IMR-90 (cell line): ENCODE measurements around the gene RIMBP2. TPM values are rescaled to one million over a fixed set of nuclear protein-coding genes. Genes with fewer than 3 reads are reported as not detected.

ENCODE experiments used
- ATAC-seq: fragments of 200-7000 bp; cut with Tn5 transposase; 2 replicates; pipeline ENCODE4 v1.9.1; 2020; ENCODE audit warnings: low read depth, mild to moderate bottlenecking, moderate library complexity
- BruUV-seq: library from RNA; stranded (reverse); fragments of 400-500 nt; replicated peaks from 2 replicates; lab custom pipeline; 2021; lab: Mats Ljungman, UMichigan
- CTCF ChIA-PET: fragments of 300-600 bp; formaldehyde crosslinking; extraction: SDS; loops from one replicate; lab custom pipeline; 2021; ENCODE audit warnings: antibody characterized with exemption; lab: Yijun Ruan, JAX
- POLR2A ChIA-PET: fragments of 300-600 bp; sonication (Branson Sonifier 250); formaldehyde crosslinking; loops from one replicate; lab custom pipeline; 2022; ENCODE audit warnings: antibody characterized with exemption; ENCODE audit not compliant: unreplicated experiment; lab: Charles Lee
- DNase-seq: peaks from one replicate; pipeline ENCODE4 v3.0.0; 2013
- H2AFZ ChIP-seq: replicated peaks from 2 replicates; pipeline ENCODE3; 2013; ENCODE audit warnings: low read length, mild to moderate bottlenecking; ENCODE audit not compliant: poor library complexity
- H2AK5ac ChIP-seq: 2 replicates; pipeline ENCODE4 v1.6.1; 2013; ENCODE audit warnings: low read depth, low read length, inconsistent platforms
- H2AK9ac ChIP-seq: replicated peaks from 2 replicates; pipeline ENCODE3; 2013; ENCODE audit warnings: mild to moderate bottlenecking, low read depth, low read length, moderate library complexity; ENCODE audit not compliant: poor library complexity
- H2BK120ac ChIP-seq: 2 replicates; pipeline ENCODE4 v1.6.1; 2013; ENCODE audit warnings: low read depth, low read length, inconsistent platforms
- H2BK15ac ChIP-seq: 3 replicates; pipeline ENCODE4 v1.6.1; 2013; ENCODE audit warnings: low read depth, low read length, inconsistent platforms
- H2BK20ac ChIP-seq: 2 replicates; pipeline ENCODE4 v1.6.1; 2013; ENCODE audit warnings: low read depth, mild to moderate bottlenecking, inconsistent platforms, low read length, moderate library complexity
- H2BK5ac ChIP-seq: 2 replicates; pipeline ENCODE4 v1.6.1; 2013; ENCODE audit warnings: mild to moderate bottlenecking, low read depth, low read length, inconsistent platforms; ENCODE audit not compliant: poor library complexity, severe bottlenecking
- H3K14ac ChIP-seq: replicated peaks from 2 replicates; pipeline ENCODE4 v1.6.1; 2013; ENCODE audit warnings: low read depth, low read length, inconsistent platforms
- H3K18ac ChIP-seq: 2 replicates; pipeline ENCODE4 v1.6.1; 2013; ENCODE audit warnings: low read depth, low read length, control low read depth
- H3K23ac ChIP-seq: 2 replicates; pipeline ENCODE4 v1.6.1; 2013; ENCODE audit warnings: low read depth, low read length, inconsistent platforms
- H3K27ac ChIP-seq: 2 replicates; pipeline ENCODE4 v1.5.1; 2013; ENCODE audit warnings: mild to moderate bottlenecking, control low read depth, low read length; ENCODE audit not compliant: insufficient read depth
- H3K27me3 ChIP-seq: 2 replicates; pipeline ENCODE4 v1.6.1; 2013; ENCODE audit warnings: low read length; ENCODE audit not compliant: control insufficient read depth, insufficient read depth
- H3K36me3 ChIP-seq: 2 replicates; pipeline ENCODE4 v1.6.1; 2013; ENCODE audit warnings: low read length, mixed read lengths; ENCODE audit not compliant: control insufficient read depth, insufficient read depth
- H3K4ac ChIP-seq: 2 replicates; pipeline ENCODE4 v1.6.1; 2013; ENCODE audit warnings: low read depth, low read length, inconsistent platforms
- H3K4me1 ChIP-seq: 2 replicates; pipeline ENCODE4 v1.6.1; 2013; ENCODE audit warnings: low read length, mixed read lengths; ENCODE audit not compliant: control insufficient read depth, insufficient read depth
- H3K4me2 ChIP-seq: 2 replicates; pipeline ENCODE4 v1.6.1; 2013; ENCODE audit warnings: low read depth, mild to moderate bottlenecking, control low read depth, low read length, moderate library complexity
- H3K4me3 ChIP-seq: 2 replicates; pipeline ENCODE4 v1.5.1; 2013; ENCODE audit warnings: low read depth, mild to moderate bottlenecking, control low read depth, low read length, moderate library complexity; ENCODE audit not compliant: insufficient read depth
- H3K56ac ChIP-seq: 2 replicates; pipeline ENCODE4 v1.6.1; 2013; ENCODE audit warnings: low read length, inconsistent platforms; ENCODE audit not compliant: insufficient read depth; ENCODE audit errors: extremely low read depth
- H3K79me1 ChIP-seq, 2 experiments: 2 replicates each; pipeline ENCODE4 v1.6.1; 2013; ENCODE audit warnings: low read length in 2 of 2, inconsistent platforms in 1 of 2, low read depth in 1 of 2
- H3K9ac ChIP-seq: 2 replicates; pipeline ENCODE4 v1.6.1; 2013; ENCODE audit warnings: low read depth, low read length, control low read depth
- H3K9me1 ChIP-seq: 2 replicates; pipeline ENCODE4 v1.6.1; 2013; ENCODE audit warnings: low read length, inconsistent platforms; ENCODE audit not compliant: insufficient read depth
- H3K9me3 ChIP-seq: 2 replicates; pipeline ENCODE4 v1.6.1; 2013; ENCODE audit warnings: low read length; ENCODE audit not compliant: control insufficient read depth, insufficient read depth
- H4K20me1 ChIP-seq: 2 replicates; pipeline ENCODE4 v1.6.1; 2013; ENCODE audit warnings: low read length, inconsistent platforms; ENCODE audit not compliant: insufficient read depth
- H4K5ac ChIP-seq: 2 replicates; pipeline ENCODE4 v1.6.1; 2013; ENCODE audit warnings: mild to moderate bottlenecking, low read depth, low read length, control low read depth
- H4K8ac ChIP-seq, 2 experiments: 2 replicates each; pipeline ENCODE4 v1.6.1; 2013; ENCODE audit warnings: low read depth in 2 of 2, low read length in 2 of 2, control low read depth in 1 of 2, inconsistent platforms in 1 of 2
- H4K91ac ChIP-seq: 2 replicates; pipeline ENCODE4 v1.6.1; 2013; ENCODE audit warnings: low read depth, low read length, inconsistent platforms; ENCODE audit not compliant: insufficient read depth
- BHLHE40 ChIP-seq: fragments of 150-350 bp; IDR thresholded peaks from 2 replicates; pipeline ENCODE4 v1.6.1; 2016; ENCODE audit warnings: mild to moderate bottlenecking, low read depth, low read length
- CEBPB ChIP-seq: IDR thresholded peaks from 2 replicates; pipeline ENCODE4 v1.6.1; 2012; ENCODE audit warnings: low read depth, low read length, improper control_type of control experiment
- CHD1 ChIP-seq: IDR thresholded peaks from 2 replicates; pipeline ENCODE4 v1.6.1; 2012; ENCODE audit warnings: low read depth, low read length, improper control_type of control experiment
- FOS ChIP-seq: fragments of 150-350 bp; IDR thresholded peaks from 2 replicates; pipeline ENCODE4 v1.6.1; 2016; ENCODE audit warnings: low read depth, low read length
- MAFK ChIP-seq: IDR thresholded peaks from 2 replicates; pipeline ENCODE4 v1.6.1; 2012; ENCODE audit warnings: low read depth, low read length, improper control_type of control experiment
- MAZ ChIP-seq: IDR thresholded peaks from 2 replicates; pipeline ENCODE4 v1.6.1; 2012; ENCODE audit warnings: low read depth, mild to moderate bottlenecking, low read length, improper control_type of control experiment, moderate library complexity, borderline replicate concordance
- MXI1 ChIP-seq: IDR thresholded peaks from 2 replicates; pipeline ENCODE4 v1.6.1; 2012; ENCODE audit warnings: low read depth, mild to moderate bottlenecking, low read length, moderate library complexity, borderline replicate concordance
- NFE2L2 ChIP-seq: fragments of 150-350 bp; IDR thresholded peaks from 2 replicates; pipeline ENCODE4 v1.6.1; 2016; ENCODE audit warnings: low read depth, mild to moderate bottlenecking, low read length
- POLR2A ChIP-seq: IDR thresholded peaks from 2 replicates; pipeline ENCODE4 v1.6.1; 2012; ENCODE audit warnings: mild to moderate bottlenecking, low read depth, low read length
- RAD21 ChIP-seq: IDR thresholded peaks from 2 replicates; pipeline ENCODE4 v1.6.1; 2012; ENCODE audit warnings: low read length, improper control_type of control experiment
- RCOR1 ChIP-seq: IDR thresholded peaks from 2 replicates; pipeline ENCODE4 v1.6.1; 2012; ENCODE audit warnings: mild to moderate bottlenecking, low read length, improper control_type of control experiment; ENCODE audit not compliant: insufficient replicate concordance
- RFX5 ChIP-seq: IDR thresholded peaks from 2 replicates; pipeline ENCODE4 v1.8.0; 2012; ENCODE audit warnings: low read depth, mild to moderate bottlenecking, low read length, moderate library complexity
- SMC3 ChIP-seq: fragments of 150-350 bp; IDR thresholded peaks from 2 replicates; pipeline ENCODE4 v1.6.1; 2016; ENCODE audit warnings: low read depth, mild to moderate bottlenecking, antibody characterized with exemption, low read length, moderate library complexity
- WGBS, 2 experiments: methylation state at CpG; one replicate each; pipeline versions ENCODE4 v1.1.5 to v1.1.7; 2013; ENCODE audit warnings: missing lambda C conversion rate in 2 of 2; ENCODE audit not compliant: insufficient read length in 1 of 2; ENCODE audit errors: extremely low coverage in 2 of 2; 5-methylcytosine and 5-hydroxymethylcytosine counted together
- dilution Hi-C: fragments of 300-500 bp; cut with HindIII; formaldehyde crosslinking; loops from one replicate; pipeline ENCODE4 v1.14.3; 2018; ENCODE audit warnings: low sequenced_read_pairs; ENCODE audit not compliant: unreplicated experiment
- in situ Hi-C: fragments of 300-500 bp; cut with MboI; formaldehyde crosslinking; loops from 3 replicates; pipeline ENCODE4 v1.14.3; 2019; ENCODE audit warnings: low sequenced_read_pairs, inconsistent platforms, mixed read lengths
- intact Hi-C: fragments of 100-400 bp; cut with micrococcal nuclease; formaldehyde crosslinking; loops from 2 replicates; pipeline ENCODE4 v1.10.0; 2022
- polyA plus RNA-seq, 3 experiments: library from polyadenylated mRNA; depleted of rRNA; stranded (reverse); fragments of >200 nt; gene quantifications; 2 replicates each; pipeline ENCODE4 v1.2.3, GENCODE V29; 2012; ENCODE audit warnings: low replicate concordance in 1 of 3
- total RNA-seq: library from RNA; depleted of rRNA; stranded (reverse); fragments of >200 nt; gene quantifications from 2 replicates; pipeline ENCODE4 v1.2.3, GENCODE V29; 2012
- TF ChIP-seq, protein P1 (sequence below): fragments of 150-350 bp; IDR thresholded peaks from 2 replicates; pipeline ENCODE4 v1.6.1; 2017; ENCODE audit warnings: mild to moderate bottlenecking, antibody characterized with exemption, low read length, low read depth
- TF ChIP-seq, protein P2 (sequence below): fragments of 150-350 bp; IDR thresholded peaks from 2 replicates; pipeline ENCODE4 v1.6.1; 2016; ENCODE audit warnings: low read depth, mild to moderate bottlenecking, low read length, moderate library complexity, borderline replicate concordance
- TF ChIP-seq, protein P3 (sequence below): conservative IDR thresholded peaks from 2 replicates; pipeline ENCODE4 v1.5.1; 2012; ENCODE audit warnings: mild to moderate bottlenecking, low read depth, low read length, improper control_type of control experiment

The RIMBP2 gene
- total and polyA plus RNA-seq, 2 of the 4 experiments (the other 2 are of a cell fraction): not detected

DNA sequence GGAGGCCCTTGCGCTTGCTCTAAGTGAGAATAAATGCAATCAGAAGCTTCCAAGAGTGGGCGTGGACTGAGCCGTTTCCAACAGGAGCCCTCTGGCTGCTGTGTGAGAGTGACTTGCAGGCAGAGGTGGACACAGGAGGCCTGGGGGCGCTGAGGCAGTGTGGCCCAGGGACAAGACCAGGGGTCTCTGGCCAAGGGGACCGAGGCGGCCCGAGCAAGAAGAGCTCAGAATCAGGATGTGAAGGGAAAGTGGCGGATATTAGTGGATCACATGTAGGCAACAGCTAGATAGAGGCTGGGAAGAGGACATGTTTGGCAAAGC, 8.6 kb downstream of the RIMBP2 start:
- Histone ChIP-seq H4K20me1 (no peaks in the 10 kb centered on the region), H3K27ac (no peak overlapping the region), H3K4ac (no peak overlapping the region), H3K9me1 (no peaks in the 10 kb centered on the region), H3K9me3 (peaks cover 50% of the 10 kb centered on the region), H3K36me3 (no peaks in the 10 kb centered on the region), H2AK5ac (no peak overlapping the region), H2BK5ac (no peak overlapping the region), H4K8ac (no peak overlapping the region), H3K4me3 (no peak overlapping the region), H3K9ac (no peak overlapping the region), H3K14ac (no peak overlapping the region), H2AFZ (no peak overlapping the region), H2AK9ac (no peak overlapping the region), H2BK15ac (no peak overlapping the region), H3K79me1 (no peaks in the 10 kb centered on the region), H3K56ac (no peak overlapping the region), H3K4me1 (no peaks in the 10 kb centered on the region), H2BK120ac (no peak overlapping the region), H2BK20ac (no peak overlapping the region), H4K5ac (no peak overlapping the region), H3K4me2 (no peak overlapping the region), H3K18ac (no peak overlapping the region), H3K27me3 (no peaks in the 10 kb centered on the region), H4K91ac (no peak overlapping the region), H3K23ac (no peak overlapping the region)
- WGBS, 2 experiments: 70% methylated on average over 6 of the region's 8 CpGs; no CpG with 5 or more reads in 1 of the 2 experiments
- ATAC-seq: no peak
- in situ Hi-C loops (no loop called here), intact Hi-C loops (no loop called here), dilution Hi-C loops (no loop called here)
- no peak for DNase-seq
- POLR2A ChIA-PET: no interaction called here
- no peak for TF ChIP-seq RAD21
- no peak for TF ChIP-seq SMC3
- TF ChIP-seq RFX5: no peak
- TF ChIP-seq, protein P1, sequence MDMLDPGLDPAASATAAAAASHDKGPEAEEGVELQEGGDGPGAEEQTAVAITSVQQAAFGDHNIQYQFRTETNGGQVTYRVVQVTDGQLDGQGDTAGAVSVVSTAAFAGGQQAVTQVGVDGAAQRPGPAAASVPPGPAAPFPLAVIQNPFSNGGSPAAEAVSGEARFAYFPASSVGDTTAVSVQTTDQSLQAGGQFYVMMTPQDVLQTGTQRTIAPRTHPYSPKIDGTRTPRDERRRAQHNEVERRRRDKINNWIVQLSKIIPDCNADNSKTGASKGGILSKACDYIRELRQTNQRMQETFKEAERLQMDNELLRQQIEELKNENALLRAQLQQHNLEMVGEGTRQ: no peak
- TF ChIP-seq FOS: no peak
- no peak for TF ChIP-seq RCOR1
- no peak for TF ChIP-seq MAZ
- no peak for TF ChIP-seq MXI1
- TF ChIP-seq, protein P2, sequence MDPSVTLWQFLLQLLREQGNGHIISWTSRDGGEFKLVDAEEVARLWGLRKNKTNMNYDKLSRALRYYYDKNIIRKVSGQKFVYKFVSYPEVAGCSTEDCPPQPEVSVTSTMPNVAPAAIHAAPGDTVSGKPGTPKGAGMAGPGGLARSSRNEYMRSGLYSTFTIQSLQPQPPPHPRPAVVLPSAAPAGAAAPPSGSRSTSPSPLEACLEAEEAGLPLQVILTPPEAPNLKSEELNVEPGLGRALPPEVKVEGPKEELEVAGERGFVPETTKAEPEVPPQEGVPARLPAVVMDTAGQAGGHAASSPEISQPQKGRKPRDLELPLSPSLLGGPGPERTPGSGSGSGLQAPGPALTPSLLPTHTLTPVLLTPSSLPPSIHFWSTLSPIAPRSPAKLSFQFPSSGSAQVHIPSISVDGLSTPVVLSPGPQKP: no peak
- no peak for TF ChIP-seq POLR2A
- TF ChIP-seq NFE2L2: no peak
- TF ChIP-seq, protein P3, sequence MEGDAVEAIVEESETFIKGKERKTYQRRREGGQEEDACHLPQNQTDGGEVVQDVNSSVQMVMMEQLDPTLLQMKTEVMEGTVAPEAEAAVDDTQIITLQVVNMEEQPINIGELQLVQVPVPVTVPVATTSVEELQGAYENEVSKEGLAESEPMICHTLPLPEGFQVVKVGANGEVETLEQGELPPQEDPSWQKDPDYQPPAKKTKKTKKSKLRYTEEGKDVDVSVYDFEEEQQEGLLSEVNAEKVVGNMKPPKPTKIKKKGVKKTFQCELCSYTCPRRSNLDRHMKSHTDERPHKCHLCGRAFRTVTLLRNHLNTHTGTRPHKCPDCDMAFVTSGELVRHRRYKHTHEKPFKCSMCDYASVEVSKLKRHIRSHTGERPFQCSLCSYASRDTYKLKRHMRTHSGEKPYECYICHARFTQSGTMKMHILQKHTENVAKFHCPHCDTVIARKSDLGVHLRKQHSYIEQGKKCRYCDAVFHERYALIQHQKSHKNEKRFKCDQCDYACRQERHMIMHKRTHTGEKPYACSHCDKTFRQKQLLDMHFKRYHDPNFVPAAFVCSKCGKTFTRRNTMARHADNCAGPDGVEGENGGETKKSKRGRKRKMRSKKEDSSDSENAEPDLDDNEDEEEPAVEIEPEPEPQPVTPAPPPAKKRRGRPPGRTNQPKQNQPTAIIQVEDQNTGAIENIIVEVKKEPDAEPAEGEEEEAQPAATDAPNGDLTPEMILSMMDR: no peak
- no peak for TF ChIP-seq CHD1
- TF ChIP-seq CEBPB: no peak
- TF ChIP-seq MAFK: no peak
- TF ChIP-seq BHLHE40: no peak
- CTCF ChIA-PET: no interaction called here
- BruUV-seq: no TSS peak
